Ishikawa (cell line): ENCODE results near the gene SLCO4A1.

ENCODE experiments used
- CEBPB ChIP-seq: IDR thresholded peaks from 2 replicates; pipeline ENCODE4 v1.6.1; 2012
- EGR1 ChIP-seq: IDR thresholded peaks from 2 replicates; pipeline ENCODE4 v1.6.1; 2012
- EP300 ChIP-seq: IDR thresholded peaks from 2 replicates; pipeline ENCODE4 v1.6.1; 2012; ENCODE audit warnings: borderline replicate concordance
- FOXM1 ChIP-seq: IDR thresholded peaks from 2 replicates; pipeline ENCODE4 v1.6.1; 2012; ENCODE audit warnings: low read depth, borderline replicate concordance
- NFIC ChIP-seq: IDR thresholded peaks from 2 replicates; pipeline ENCODE4 v1.6.1; 2012
- RAD21 ChIP-seq: IDR thresholded peaks from 2 replicates; pipeline ENCODE4 v1.6.1; 2012; ENCODE audit warnings: low read depth
- TAF1 ChIP-seq: IDR thresholded peaks from 2 replicates; pipeline ENCODE4 v1.6.1; 2012; ENCODE audit warnings: low read depth, mild to moderate bottlenecking
- TCF12 ChIP-seq: IDR thresholded peaks from 2 replicates; pipeline ENCODE4 v1.6.1; 2012; ENCODE audit warnings: low read depth
- ZBTB7A ChIP-seq: IDR thresholded peaks from 2 replicates; pipeline ENCODE4 v1.6.1; 2012; ENCODE audit warnings: low read depth
- TF ChIP-seq, protein P1 (sequence below): IDR thresholded peaks from 2 replicates; pipeline ENCODE4 v1.6.1; 2012; ENCODE audit warnings: low read depth, mild to moderate bottlenecking
- TF ChIP-seq, protein P2 (sequence below): IDR thresholded peaks from 2 replicates; pipeline ENCODE4 v1.6.1; 2012

The SLCO4A1 gene

DNA sequence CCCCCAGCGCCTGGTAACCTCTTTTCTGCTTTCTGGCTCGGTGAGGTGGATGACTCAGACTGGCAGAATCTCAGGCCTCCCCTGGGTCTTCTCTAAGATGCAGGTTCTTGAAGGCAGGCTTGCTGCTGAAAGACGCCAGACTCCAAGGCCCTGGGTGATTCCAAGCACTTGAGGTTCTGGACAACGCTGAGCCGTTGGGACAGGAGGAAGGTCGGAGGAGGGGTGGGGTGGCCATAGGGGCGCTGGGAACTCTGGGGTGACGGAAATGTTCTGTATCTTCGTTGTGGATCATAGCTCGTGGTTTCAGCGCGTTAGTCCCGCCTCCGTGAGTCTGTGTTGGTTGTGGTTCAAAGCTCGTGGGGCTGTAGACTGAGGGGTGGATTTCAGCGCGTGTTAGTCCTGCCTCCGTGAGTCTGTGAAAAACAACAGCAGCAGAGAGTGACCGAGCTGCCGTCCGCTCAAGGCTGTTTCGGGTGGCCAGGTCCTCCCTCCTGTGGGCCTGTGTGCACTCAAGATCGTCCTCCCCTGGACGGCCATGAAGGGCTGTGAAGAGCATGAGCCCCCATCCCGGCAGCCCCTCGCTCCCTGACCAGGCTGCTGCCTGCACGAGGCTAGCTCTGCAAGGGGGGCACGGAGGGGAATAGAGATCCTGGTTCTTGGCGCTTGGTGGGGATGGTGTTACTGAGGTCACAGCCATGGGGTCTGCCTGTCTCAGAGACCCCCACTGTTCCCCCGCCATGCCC is 74.1 kb downstream of the SLCO4A1 start:
- TF ChIP-seq EGR1 (no peak), RAD21 (no peak), ZBTB7A (no peak), TCF12 (no peak)
- TF ChIP-seq, protein P1, sequence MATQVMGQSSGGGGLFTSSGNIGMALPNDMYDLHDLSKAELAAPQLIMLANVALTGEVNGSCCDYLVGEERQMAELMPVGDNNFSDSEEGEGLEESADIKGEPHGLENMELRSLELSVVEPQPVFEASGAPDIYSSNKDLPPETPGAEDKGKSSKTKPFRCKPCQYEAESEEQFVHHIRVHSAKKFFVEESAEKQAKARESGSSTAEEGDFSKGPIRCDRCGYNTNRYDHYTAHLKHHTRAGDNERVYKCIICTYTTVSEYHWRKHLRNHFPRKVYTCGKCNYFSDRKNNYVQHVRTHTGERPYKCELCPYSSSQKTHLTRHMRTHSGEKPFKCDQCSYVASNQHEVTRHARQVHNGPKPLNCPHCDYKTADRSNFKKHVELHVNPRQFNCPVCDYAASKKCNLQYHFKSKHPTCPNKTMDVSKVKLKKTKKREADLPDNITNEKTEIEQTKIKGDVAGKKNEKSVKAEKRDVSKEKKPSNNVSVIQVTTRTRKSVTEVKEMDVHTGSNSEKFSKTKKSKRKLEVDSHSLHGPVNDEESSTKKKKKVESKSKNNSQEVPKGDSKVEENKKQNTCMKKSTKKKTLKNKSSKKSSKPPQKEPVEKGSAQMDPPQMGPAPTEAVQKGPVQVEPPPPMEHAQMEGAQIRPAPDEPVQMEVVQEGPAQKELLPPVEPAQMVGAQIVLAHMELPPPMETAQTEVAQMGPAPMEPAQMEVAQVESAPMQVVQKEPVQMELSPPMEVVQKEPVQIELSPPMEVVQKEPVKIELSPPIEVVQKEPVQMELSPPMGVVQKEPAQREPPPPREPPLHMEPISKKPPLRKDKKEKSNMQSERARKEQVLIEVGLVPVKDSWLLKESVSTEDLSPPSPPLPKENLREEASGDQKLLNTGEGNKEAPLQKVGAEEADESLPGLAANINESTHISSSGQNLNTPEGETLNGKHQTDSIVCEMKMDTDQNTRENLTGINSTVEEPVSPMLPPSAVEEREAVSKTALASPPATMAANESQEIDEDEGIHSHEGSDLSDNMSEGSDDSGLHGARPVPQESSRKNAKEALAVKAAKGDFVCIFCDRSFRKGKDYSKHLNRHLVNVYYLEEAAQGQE, result no peak

DNA sequence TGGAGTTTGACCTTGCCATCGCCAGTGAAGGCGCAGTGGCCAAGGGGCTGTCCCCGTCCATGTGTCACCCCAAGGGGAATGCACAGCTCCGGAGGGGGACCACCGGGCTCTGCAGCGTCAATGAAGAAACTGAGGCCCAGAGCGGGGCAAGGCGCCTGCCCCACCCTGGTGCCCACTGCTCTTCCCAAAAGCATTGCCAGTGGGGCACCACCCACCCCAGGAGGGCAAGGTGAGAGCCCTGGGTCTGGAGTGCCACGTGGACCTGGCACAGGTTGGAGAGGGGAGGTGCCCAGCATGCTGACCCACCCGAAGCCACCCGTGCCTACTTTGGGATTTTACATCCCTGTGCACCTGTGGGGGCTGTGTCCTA is 74.6 kb downstream of the SLCO4A1 start:
- TF ChIP-seq TAF1 (no peak), TCF12 (no peak)

DNA sequence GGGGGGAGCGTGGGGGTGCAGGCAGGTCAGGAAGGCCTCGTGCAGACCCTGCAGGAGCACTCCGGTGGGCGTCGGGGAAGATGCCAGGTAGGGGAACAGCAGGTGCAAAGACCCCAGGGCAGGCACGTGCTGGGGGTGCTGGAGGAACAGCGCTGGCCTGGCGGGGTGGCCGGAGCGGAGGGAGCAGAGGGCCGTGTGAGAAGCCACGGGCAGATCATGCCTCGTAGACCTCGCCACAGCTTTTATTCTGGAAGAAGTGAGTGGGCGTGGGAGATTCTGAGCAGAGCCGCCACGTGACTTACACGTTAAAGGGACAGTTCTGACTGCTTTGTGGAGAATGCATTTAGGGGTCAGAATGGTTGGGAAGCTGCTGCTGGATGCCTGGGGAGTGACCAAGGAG is 75.6 kb downstream of the SLCO4A1 start:
- TF ChIP-seq EGR1 (no peak), TCF12 (no peak), EP300 (no peak)
- TF ChIP-seq, protein P2, sequence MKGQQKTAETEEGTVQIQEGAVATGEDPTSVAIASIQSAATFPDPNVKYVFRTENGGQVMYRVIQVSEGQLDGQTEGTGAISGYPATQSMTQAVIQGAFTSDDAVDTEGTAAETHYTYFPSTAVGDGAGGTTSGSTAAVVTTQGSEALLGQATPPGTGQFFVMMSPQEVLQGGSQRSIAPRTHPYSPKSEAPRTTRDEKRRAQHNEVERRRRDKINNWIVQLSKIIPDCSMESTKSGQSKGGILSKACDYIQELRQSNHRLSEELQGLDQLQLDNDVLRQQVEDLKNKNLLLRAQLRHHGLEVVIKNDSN, result peak; percentile 73

DNA sequence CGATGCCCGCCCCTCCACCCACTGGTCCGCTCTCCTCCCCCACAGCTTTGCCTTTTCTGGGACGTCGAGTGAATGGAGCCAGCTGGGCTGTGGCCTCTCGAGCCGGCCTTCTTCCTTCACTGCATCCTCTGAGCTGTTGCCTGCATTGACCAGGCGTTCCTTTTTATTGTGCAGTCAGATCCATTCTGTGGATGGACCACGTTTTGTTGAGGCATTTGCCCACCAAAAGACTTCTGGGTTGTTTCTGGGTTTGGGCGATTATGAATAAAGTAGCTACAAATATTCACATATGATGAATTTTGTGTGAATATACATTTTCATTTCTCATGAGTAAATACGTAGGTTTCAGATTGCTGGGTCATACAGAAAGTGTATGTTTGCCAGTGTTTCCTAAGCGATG is 76.2 kb downstream of the SLCO4A1 start:
- no peak for TF ChIP-seq ZBTB7A
- TF ChIP-seq EP300, result no peak
- TF ChIP-seq FOXM1, result no peak
- TF ChIP-seq NFIC, result no peak

DNA sequence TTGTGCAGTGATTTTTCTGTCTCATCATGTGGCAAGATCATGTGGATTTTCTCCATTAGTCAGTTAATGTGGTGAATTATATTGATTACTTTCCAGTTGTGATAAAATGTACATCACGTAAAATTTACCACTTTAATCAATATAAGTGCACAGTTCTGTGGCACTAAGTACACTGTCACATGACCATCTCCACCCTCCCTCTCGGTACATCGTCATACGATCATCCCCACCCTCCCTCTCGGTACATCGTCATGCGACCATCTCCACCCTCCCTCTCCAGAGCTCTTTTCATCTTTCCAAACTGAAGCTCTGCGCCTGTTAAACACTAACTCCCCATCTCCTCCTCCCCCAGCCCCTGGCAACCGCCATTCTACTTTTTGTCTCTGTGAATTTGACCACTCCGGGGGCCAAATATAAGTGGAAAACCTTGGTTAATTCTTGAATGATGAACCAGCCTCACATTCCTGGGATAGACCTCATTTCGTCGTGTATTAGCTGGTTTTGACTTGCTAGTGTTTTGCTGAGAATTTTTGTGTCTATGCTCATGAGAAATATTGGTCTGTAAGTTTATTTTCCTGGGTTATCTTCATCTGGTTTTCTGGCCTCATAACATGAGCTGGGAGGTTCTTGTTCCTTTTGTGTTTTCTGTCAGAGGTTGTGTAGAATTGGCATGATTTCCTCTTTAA is 77.1 kb downstream of the SLCO4A1 start:
- TF ChIP-seq CEBPB (no peak), FOXM1 (no peak)
